ENCODE results near the gene B4GAT1. TPM values are rescaled to one million over a fixed set of nuclear protein-coding genes. Genes with fewer than 3 reads are reported as not detected.

Gene B4GAT1
- total and polyA plus RNA-seq, 2 experiments from 2014 or later: 129 to 194 TPM

DNA sequence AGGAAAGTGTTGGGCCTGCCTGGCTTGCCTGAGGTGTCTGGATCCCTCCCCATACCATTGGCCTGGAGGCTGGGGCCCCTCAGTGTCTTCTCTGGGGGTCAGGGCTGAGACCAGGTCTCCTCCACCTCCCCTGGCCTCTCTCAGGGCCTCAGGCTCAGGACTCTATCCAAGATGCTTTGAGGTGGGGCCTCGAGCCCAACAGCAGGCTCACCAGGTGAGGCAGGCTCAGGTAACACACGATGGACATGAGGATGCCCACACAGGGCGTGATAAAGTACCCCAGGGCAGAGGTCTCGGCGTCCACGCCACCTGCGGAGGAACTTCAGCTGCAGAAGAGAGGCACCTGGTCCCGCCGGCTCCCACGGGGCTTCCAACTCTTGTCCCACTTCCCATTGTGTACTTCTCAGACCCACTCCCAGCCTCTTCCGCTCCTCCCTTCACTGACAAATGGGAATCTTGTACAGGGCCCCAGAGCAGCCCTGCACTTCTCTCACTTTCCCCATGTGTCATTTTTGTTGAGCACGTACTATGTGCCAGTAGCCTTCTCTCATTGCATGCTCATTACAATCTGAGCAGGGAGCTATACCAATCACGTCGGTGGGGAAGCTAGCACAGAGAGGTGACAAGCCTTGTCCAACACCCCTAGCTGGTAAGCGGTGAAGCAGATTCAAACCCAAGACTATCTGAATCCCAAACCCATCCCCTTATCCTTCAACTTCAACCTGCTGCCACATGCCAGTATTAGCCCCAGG lies 20.3 kb upstream of the B4GAT1 start:
- Histone ChIP-seq H3K36me3 (peaks cover 9% of the 10 kb centered on the region), H3K4me1 (ENCODE audit: low read depth) (peaks cover 8% of the 10 kb centered on the region), H3K9me3 (ENCODE audit: low read depth) (no peaks in the 10 kb centered on the region), H3K27ac (no peak overlapping the region), H3K4me3 (no peak overlapping the region), H3K27me3 (no peaks in the 10 kb centered on the region)
- DNase-seq (ENCODE audit: low read depth in 1 of 2, low spot score in 1 of 2): no peak
- TF ChIP-seq, protein P1, sequence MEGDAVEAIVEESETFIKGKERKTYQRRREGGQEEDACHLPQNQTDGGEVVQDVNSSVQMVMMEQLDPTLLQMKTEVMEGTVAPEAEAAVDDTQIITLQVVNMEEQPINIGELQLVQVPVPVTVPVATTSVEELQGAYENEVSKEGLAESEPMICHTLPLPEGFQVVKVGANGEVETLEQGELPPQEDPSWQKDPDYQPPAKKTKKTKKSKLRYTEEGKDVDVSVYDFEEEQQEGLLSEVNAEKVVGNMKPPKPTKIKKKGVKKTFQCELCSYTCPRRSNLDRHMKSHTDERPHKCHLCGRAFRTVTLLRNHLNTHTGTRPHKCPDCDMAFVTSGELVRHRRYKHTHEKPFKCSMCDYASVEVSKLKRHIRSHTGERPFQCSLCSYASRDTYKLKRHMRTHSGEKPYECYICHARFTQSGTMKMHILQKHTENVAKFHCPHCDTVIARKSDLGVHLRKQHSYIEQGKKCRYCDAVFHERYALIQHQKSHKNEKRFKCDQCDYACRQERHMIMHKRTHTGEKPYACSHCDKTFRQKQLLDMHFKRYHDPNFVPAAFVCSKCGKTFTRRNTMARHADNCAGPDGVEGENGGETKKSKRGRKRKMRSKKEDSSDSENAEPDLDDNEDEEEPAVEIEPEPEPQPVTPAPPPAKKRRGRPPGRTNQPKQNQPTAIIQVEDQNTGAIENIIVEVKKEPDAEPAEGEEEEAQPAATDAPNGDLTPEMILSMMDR (IDR thresholded peaks at IDR 0.05; ENCODE audit: low read depth, low read length): no peak

DNA sequence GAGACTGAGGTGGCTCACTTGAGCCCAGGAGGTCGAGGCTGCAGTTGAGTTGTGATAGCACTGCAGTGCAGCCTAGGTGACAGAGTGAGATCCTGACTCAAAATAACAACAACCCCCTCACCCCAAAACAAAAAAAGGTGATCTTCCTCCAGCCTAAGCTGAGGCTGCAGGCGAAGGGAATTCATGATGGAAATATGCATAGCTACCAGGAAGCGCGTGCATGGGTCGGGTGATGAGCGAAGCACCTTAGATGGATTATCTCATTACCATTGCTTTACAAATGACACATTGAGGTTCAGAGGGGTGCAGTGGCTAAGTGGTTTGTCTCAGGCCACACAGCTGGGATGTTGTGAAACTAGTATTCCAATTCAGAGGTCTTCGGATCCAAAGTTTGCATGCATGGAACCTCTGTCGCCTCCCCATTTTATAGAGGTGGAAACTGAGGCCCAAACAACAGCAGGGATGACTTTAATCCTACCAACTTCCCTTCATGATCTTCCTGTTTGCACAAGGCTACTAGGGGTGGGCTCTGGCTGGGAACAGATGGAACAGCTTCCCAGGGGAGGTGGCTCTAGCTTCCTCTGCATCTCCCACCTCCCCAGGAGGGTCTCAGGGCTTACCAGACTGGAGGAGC lies 19.5 kb upstream of the B4GAT1 start:
- no peak for DNase-seq (ENCODE audit: low read depth in 1 of 2, low spot score in 1 of 2)
- Histone ChIP-seq H3K27ac (no peak overlapping the region), H3K4me3 (no peak overlapping the region), H3K36me3 (peaks cover 9% of the 10 kb centered on the region), H3K9me3 (ENCODE audit: low read depth) (no peaks in the 10 kb centered on the region), H3K27me3 (no peaks in the 10 kb centered on the region), H3K4me1 (ENCODE audit: low read depth) (peaks cover 7% of the 10 kb centered on the region)
- TF ChIP-seq, protein P1 (IDR thresholded peaks at IDR 0.05; ENCODE audit: low read depth, low read length): no peak

DNA sequence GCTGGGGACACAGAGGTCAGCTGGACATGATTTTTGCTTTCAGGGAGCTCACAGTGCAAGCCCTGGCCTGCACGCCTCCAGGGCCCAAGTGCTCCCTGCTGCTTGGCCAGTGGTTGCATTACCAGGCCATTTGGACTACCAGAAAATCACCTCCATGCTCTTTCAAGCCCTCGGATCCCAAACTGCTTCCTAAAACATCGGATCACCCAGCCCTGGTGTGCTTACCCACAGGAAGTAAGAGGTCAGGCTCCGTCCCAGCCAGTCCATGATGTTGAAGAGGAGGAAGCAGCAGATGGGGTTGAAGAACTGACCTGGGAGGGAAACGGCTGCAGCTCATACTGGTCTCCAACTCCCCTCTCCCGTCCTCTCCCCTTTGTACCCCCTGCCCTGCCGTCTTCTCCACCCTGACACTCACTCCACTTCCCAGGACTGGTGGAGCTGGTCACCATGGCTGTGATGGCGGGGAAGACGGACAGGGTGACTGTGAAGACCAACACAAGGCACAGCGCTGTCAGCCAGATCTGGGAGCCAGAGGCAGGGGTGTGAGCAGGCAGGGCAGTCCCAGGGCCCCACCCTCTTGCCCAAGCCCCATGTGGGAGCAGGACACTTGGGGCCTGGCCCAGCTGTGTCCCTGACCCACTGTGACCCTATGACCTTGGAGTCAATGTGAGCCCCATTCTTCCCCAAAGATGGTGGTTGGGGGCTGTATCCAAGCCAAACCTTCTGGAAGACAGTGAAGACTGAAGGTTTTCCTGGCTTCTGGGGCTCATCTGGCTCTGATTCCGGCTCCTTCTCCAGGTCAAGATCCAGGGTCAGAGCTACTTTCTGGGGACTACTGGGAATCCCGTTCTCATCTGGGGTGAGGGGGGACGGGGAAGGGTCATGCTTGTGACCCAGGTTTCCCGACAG lies 18.5 kb upstream of the B4GAT1 start:
- Histone ChIP-seq H3K36me3 (peaks cover 9% of the 10 kb centered on the region), H3K4me1 (ENCODE audit: low read depth) (peaks cover 7% of the 10 kb centered on the region), H3K27me3 (no peaks in the 10 kb centered on the region), H3K4me3 (no peak overlapping the region), H3K27ac (peak overlapping the region; percentile 22), H3K9me3 (ENCODE audit: low read depth) (no peaks in the 10 kb centered on the region)
- DNase-seq (ENCODE audit: low read depth in 1 of 2, low spot score in 1 of 2): no peak
- TF ChIP-seq, protein P1 (IDR thresholded peaks at IDR 0.05; ENCODE audit: low read depth, low read length): no peak

DNA sequence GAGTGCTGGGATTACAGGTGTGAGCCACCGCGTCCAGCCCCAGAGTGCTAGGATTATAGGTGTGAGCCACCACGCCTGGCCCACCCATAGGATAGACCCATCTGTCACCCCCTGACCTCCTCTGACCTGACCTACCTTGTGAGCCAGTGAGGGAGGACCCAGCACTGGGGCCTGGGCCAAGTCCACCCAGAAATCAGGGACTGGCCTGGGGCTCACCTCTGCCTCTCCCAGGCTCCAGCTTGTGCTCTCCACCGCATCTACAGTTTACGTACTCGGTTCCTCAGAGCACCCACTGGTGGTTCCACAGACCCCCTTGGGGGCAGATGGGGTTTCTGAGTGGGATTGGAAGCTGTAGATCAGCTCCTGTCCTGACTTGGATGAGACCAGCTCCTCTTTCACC lies 17.7 kb upstream of the B4GAT1 start:
- Histone ChIP-seq H3K36me3 (peaks cover 9% of the 10 kb centered on the region), H3K27me3 (no peaks in the 10 kb centered on the region), H3K27ac (peak overlapping the region; percentile 22), H3K4me1 (ENCODE audit: low read depth) (peaks cover 5% of the 10 kb centered on the region), H3K4me3 (no peak overlapping the region), H3K9me3 (ENCODE audit: low read depth) (no peaks in the 10 kb centered on the region)
- TF ChIP-seq, protein P1 (IDR thresholded peaks at IDR 0.05; ENCODE audit: low read depth, low read length): no peak
- DNase-seq (ENCODE audit: low read depth in 1 of 2, low spot score in 1 of 2): no peak

DNA sequence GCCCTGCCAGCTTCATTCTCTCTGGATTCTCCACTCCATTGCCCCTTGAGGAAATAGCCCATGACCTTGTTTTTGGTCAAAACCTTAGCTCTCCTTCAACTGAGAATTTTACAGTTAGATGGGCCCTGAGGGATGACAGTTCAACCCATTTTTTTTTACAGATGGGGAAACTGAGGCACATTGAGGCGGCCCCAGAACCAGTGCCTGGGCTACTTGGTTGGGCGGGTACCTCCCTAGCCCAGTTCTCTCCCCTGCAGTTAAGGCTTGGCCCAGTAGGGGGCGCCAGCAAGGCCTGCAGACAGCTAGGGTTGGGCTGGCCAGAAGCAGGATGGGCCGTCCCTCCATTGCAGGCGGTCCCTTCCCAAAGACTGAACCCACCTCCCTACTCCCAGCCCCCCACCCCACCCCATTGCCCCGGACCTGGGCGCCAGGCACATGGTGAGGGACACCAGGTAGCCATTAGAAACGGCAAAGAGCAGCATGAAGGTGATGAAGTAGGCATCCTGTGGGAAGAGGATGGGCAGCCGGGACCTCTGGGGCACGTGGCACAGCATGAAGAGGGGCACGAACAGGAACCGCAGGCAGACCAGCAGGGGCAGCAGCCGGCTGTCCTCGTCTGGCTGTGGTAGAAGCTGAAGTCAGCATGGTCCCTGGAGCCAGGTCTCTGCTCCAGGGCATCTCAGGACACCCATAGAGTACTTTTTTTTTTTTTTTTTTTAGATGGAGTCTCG lies 16.5 kb upstream of the B4GAT1 start:
- H3K4me3 ChIP-seq: no peak overlapping the region
- H3K27ac ChIP-seq: no peak overlapping the region
- TF ChIP-seq, protein P1 (IDR thresholded peaks at IDR 0.05; ENCODE audit: low read depth, low read length): peak; percentile 69
- DNase-seq (ENCODE audit: low read depth in 1 of 2, low spot score in 1 of 2): peak in 1 of 2 donors; percentile 27
- peaks cover 8% of the 10 kb centered on the region for H3K36me3 ChIP-seq
- no peaks in the 10 kb centered on the region for H3K9me3 ChIP-seq (ENCODE audit: low read depth)
- H3K4me1 ChIP-seq (ENCODE audit: low read depth): no peaks in the 10 kb centered on the region
- H3K27me3 ChIP-seq: no peaks in the 10 kb centered on the region
